T follicular helper cell (primary cell): Measurements from ENCODE around the gene MED14.

Source experiments
- DNase-seq: peaks from one replicate; pipeline ENCODE4 v3.0.0-alpha.2; 2020; ENCODE audit warnings: low read depth

The MED14 gene

DNA sequence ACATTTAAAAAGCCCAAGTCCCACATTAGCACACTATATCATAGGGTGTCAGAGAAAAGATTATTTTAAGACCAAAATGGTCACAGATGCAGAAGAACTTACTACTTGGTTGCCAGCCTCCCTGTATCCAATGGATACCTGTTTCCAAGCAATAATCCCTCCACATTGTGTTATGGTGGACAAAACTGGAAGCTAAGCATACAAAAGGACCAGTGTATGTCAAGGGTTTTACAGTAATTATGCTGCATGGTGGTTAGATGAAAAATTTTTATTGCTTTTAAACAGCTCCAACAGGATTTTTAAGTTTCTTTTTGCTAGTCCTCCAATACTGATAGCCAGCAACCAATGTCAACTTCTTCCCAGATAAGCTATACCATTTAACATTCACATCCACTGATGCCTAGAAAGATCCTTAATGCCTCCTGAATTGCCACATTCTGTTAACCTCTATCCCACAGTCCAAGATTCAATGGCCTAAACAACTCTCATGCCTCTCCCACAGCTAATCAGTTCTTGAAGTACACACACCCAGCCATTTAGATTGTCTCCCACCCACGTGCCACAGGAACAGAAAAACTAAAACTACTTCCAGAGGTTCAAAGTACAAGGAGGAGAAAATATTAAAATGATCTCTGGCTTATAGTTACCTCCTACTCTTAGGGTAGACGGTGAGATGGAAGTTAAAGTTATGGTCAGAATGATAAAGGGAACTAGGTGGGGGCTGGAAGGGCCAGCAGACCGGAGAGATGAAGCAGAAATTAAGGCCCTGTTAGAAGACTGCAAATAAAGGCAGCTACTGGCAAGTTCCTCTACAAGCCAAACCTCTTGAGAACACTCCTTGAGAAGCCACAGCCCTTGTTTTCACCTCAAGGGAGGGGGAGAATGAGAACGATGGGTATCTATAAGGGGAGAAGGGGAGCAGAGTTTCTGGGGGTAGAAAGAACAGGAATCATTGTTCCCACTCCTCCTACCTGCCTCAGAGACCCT, 5.5 kb downstream of the MED14 start:
- no peak for DNase-seq

GRCh38 chrX:40727581-40728252, 7.6 kb downstream of the MED14 start:
- no peak for DNase-seq

GRCh38 chrX:40727093-40727492, 8.2 kb downstream of the MED14 start:
- DNase-seq, result no peak

- no peak for DNase-seq
These were observed 12.4 kb downstream of the MED14 start for GRCh38 chrX:40722930-40723329.

- no peak for DNase-seq
These were observed 13.7 kb downstream of the MED14 start for GRCh38 chrX:40721489-40722106.

DNA sequence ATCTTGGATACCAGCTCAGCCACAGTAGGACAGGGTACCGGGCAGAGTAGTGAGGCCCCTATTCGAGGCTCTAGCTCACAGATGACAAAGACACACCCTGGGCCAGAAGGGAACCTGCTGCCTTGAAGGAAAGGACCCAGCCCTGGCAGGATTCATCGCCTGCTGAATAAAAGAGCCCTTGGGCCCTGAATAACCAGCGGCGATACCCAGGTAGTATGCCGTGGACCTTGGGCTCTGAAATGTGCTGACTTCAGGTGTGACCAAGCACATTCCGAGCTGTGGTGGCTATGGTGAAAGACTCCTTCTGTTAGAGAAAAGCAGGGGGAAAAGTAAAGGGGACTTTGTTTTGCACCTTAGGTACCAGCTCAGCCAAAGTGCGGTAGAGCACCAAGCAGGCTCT, 14.6 kb downstream of the MED14 start:
- DNase-seq, result no peak

DNA sequence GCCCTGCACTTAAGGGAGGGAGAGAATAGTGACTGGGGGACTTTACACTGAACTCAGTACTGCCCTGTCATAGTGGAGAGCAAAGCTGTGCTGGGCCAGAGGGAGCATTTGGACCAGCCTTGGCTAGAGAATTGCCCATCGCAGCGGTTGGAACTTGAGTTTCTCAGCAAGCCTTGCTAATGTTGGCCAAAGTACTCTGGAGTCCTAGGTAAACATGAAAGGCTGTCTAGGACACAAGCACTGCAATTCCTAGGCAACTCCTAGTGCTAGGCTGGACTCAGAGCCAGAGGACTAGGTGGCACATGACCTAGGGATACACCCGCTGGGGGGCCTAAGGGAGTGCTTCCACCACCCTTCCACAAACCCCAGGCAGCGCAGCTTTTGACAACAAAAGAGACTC, 15.0 kb downstream of the MED14 start:
- no peak for DNase-seq

DNA sequence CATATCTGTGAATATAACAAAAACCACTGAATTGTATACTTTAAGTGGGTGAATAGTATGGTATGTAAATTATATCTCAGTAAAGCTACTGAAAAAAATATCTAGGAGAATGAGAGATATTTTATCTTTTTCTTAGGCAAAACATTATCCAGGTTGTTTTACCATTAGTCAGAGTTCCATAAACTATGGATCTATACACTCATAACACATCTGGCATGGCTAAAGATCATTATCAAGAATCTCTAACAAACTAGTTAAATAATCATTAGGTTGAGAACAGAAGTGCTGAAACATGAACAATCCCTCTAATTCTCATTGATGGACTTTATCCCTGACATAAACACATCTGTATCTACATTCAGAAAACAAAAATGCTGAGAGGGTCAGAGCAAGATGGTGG, 15.6 kb downstream of the MED14 start:
- no peak for DNase-seq

DNA sequence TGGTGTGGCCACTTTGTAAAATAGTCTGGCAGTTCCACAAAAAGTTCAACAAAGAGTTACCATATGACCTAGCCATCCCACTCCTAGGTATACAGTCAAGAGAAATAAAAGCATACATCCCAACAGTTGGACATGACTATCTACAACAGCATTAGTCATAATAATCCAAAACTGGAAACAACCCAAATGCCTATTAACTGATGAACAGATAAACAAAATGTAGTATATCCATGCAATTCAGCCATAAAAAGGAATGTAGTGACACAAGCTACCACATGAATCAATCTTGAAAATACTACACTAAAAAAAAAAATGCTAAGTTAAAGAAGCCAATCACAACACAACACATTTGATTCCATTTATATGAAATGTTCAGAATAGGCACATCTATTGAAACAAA, 16.1 kb downstream of the MED14 start:
- no peak for DNase-seq

DNA sequence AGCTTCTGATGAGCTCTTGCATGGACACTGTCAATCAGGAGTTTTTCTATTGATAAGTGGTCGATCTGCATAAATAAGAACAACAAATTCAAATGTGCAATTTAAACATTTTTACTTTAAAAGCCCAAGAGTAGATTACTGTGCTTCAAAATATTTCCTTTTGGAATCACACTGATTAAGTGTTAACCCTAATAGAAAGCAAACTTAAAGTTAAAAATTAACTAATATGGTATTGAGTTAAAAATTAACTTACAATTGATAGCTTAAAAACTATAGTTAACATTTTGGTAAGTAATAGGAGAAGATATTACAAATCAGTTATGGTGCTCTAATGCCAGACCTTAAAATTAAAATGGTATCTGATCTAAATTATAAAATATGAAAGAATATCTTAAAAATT, 25.9 kb downstream of the MED14 start:
- DNase-seq, result no peak

- DNase-seq, result no peak
These were observed 29.6 kb downstream of the MED14 start for GRCh38 chrX:40705658-40706312.

- no peak for DNase-seq
These were observed 34.6 kb downstream of the MED14 start for GRCh38 chrX:40700640-40701342.

DNA sequence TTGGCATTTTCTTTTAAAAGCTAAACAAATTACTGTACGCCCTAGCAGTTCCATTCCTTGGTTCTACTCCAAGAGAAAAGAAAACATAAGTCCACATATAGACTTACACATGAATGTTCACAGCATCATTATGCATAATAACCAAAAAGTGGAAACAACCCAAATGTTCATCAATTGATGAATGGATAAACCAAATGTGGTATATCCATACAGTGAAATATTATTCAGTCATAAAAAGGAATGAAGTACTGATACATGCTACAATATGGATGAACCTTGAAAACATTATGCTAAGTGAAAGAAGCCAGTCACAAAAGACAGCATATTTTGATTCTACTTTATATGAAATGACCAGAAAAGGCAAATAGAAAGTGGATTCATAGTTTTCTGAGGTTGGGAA, 36.5 kb downstream of the MED14 start:
- no peak for DNase-seq

DNA sequence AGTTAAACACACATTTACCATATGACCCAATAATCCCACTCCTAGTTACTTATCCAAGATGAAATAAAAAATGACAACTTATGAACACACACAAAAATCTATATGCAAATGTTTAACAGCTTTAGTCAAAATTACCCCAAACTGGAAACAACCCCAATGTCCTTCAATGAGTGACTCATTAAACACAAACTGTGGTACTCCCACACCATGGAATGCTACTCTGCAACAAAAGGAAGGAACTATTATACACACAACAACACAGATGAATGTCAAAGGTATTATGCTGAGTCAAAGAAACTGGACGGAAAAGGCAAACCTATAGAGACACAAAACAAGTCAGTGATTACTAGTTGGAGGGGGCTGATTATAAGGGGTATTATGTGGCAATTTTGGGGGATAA, 40.5 kb downstream of the MED14 start:
- DNase-seq, result no peak

- DNase-seq, result no peak
These were observed 46.4 kb downstream of the MED14 start for GRCh38 chrX:40688929-40689328.

DNA sequence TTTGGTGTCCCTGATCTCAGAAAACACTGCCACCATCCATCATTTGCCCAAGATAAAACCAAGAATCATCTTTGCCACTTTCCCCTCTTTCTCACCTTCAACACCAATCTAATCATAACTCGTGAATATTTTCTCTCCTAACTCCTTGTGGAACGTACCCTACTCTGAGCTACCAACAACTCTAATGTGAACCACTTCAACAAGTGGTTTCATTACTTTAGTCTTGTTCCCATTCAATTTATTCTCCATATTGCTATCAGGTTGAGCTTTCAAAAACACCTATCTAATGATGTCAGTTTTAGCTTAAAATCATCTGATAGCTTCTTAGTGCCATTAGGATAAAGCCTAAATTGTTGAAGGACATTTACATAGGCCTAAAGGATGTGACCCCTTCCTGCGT, 48.2 kb downstream of the MED14 start:
- no peak for DNase-seq

DNA sequence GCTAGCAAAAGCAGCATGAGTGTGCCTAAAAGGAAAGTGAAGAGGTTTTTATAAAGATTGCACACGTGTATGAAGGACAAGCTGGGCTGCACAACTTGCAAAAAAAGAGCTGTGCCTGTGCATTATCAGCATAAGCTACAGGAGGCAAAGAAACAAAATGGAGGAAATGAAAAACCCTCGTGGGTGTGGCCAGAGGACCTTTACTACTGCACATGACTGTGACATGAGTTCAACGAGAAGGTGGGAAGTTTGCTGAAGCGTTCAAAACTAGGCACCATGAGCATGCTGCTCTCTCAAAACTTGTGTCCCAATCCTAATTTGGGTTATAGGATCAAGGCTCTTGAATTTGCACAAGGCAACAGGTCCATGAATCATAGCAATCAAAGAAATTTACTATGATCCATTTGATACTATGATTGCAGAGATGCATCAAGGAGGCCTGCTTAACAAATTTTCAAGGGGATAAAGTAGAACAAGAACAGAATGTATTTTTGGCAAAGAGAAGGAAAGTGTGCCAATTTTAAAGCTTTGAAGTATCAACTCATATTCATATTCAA, 49.9 kb downstream of the MED14 start:
- DNase-seq, result no peak

- no peak for DNase-seq
These were observed 51.2 kb downstream of the MED14 start for GRCh38 chrX:40684092-40684491.

DNA sequence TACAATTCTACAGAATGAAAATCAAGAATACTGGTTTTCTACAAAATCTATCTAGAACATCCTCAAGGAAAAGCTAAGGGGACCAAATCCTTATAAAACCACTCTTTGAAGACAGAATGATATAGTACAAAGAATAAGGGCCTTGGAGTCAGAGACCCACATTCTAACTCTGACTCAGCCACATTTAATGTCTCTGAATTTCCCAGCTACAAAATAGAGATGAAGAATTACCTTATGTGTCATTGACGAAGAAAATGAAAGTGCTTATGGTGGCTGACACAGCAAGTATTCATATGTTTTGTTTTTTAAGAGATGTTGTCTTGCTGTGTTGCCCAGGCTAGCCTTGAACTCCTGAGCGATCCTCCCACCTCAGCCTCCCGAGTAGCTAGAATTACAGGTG, 52.1 kb downstream of the MED14 start:
- DNase-seq, result no peak

- DNase-seq, result no peak
These were observed 64.2 kb downstream of the MED14 start for GRCh38 chrX:40671126-40671525.

DNA sequence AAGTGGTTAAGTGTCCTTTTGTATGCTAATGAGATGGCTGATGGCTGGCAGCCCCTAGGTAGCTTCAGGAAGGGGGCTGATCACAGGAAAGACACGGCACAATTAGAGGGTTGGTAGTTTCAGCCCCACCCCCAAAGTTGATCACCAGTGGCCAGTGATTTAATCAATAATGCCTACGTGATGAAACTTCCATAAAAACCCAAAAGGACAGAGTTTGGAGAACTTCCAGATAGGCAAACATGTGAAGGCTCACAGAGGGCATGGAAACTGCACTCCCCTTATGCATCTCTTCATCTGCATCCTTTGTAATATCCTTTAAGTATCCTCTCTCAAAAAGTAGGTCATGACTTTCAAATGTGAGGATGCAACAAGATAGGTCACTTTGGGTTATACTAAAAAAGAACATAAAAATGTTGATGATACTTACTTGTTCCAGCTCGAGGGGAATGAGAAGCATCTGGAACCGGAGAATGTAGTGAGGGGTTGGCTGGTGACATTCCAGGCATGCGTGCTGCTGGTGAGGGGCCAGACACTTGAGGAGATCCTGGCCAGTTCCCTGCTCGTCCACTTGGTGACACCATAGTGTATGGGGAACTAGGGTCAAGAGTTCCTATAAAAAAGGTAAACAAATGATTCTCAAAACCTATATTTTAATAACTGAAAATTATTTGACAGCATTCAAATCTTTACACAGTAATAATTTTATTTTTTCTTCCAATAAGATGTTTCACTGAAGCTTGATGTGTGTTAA, 71.3 kb downstream of the MED14 start:
- DNase-seq, result no peak
